OCI-LY3 (cell line): Measurements from ENCODE around the gene VGLL4.

ENCODE experiments used
- CTCF ChIP-seq: fragments of 200-600, 300-600 bp; sonication (generic); IDR thresholded peaks from 2 replicates; pipeline ENCODE4 v1.5.1; 2014; ENCODE audit warnings: antibody characterized with exemption, low read length, low read depth
- EZH2phosphoT487 ChIP-seq: fragments of 200-600 bp; shearing (Covaris generic); IDR thresholded peaks from 2 replicates; pipeline ENCODE4 v1.6.1; 2018; ENCODE audit warnings: antibody characterized with exemption, mixed run types, low read depth

GRCh38 chr3:11570789-11571495, 72.8 kb downstream of the VGLL4 start:
- TF ChIP-seq CTCF (no peak), EZH2phosphoT487 (no peak)
